Kidney glomerular epithelial cell (primary cell): ENCODE measurements around the gene F2RL2.
"Not testable (repeated sequence)": the region's sequence is repeated elsewhere in the genome, so short reads cannot be mapped to it uniquely, and the experiment has no call there.

Experiments used
- DNase-seq: peaks from one replicate; lab custom pipeline; 2025; lab: John Stamatoyannopoulos, UW

The F2RL2 gene

DNA sequence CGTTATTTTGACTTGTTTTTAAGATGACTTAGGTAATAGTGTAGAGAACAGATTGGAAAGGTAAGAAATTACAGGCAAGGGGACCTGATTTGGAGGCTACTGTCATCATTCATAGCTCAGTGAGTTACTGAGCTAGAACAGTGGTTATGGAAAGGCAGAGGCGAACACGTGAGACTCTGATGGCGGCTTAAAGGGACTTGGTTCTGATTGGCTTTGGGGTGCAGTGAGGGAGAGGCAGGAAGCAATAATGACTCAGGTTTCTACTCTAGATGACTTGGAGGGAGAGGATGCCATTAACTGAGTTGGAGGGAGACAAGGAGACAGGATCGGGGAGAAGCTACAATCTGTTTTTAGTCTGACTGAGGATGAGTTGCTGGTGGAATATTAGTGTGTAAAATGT is 3.0 kb downstream of the F2RL2 start:
- no peak for DNase-seq

DNA sequence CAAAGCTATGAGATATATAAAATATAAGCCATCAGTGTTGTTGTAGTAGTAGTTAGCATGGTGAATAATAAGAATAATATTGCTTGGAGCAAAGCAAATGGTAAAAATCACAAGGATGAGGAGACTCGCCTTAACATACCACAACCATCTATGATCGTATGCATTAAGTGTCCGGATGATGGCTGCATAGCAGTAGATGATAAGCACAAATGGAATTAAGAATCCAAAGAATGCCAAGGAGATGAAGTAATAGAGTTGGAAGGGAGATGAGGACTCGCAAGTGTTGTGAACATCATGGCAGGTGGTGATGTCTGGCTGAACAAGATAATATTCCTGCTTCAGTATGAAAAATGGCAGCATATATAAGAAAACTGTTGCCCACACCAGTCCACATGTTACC is 5.5 kb downstream of the F2RL2 start:
- peak; percentile 21 for DNase-seq

DNA sequence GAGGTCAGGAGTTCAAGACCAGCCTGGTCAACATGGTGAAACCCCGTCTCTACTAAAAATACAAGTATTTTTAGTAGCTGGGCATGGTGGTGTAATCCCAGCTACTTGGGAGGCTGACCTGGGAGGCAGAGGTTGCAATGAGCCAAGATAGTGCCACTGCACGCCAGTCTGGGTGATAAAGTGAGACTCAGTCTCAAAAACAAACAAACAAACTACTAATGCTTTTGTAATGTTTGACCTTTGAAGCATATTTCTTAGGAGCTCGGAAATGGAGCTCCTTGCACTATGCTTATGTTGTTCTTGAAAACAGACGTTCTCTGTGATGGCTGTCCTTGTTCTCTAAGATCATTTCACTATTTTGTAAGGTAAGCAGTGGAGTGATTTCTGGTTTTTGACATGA is 6.0 kb downstream of the F2RL2 start:
- DNase-seq: no peak

DNA sequence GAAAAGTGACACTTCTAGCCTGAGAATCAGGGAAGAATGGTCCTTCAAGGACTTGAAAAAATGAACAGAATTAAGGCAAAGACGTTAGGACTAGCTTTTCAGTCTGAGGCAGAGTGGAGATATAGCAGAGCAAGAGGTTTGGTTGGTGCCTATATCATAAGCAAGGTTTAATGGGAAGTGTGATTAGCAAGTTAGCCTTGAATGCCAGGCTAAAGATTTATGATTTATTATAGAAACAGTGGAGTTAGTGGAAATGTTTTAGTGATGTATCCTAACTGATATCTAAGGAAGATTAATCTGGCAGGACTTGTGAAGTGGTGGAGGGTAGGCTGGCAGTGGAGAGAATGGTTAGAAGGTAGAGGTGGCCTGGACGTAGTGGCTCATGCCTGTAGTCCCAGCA is 7.0 kb downstream of the F2RL2 start:
- DNase-seq: no peak

DNA sequence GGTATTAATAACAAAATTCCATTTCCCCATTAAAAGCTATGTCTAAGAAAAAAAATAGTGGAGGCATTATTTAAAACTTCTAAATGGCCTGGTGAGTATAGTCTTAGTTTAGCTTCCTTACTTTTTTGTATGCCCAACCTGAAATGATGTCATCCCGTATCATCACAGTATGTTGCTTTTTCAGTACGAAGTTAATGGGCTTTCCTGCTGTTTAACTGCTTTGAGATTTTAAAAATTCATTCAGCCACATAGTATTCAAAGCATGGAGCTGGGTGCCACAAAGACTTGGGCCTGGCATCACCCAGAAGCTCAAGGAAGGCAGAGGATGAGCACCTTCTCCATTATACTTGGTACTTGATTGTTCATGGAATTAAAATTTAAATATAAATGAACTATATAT is 7.4 kb downstream of the F2RL2 start:
- no peak for DNase-seq

DNA sequence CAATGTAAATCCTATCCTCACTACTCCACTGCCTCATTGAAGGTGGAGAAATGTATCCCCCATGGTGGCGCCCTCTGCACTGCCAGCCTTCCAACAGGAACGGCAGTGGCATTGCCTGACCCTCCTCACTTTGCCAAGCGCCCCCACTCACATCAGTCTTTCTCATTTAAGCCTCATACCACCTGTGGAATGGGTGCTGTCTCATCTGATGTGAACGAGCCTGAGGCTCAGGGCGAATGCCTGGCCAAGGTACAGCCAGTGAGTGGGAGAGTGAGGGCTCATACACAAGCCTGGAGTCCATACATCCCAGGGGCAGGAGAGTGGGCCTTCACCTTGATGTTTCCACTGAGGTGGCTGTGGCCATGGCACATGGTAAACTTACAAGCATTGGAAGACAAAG is 10.3 kb downstream of the F2RL2 start:
- DNase-seq: no peak

DNA sequence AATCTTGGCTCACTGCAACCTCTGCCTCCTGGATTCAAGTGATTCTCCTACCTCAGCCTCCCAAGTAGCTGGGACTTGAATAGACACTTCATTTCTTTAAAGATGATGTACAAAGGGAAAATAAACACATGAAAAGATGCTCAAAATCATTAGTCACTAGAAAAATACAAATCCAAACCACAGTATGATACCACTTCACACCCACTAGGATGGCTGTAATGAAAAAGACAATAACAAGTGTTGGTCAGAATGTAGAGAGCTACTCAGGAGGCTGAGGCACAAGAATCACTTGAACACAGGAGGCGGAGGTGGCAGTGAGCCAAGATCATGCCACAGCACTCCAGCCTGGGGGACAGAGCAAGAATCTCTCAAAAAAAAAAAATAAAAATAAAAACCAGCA is 13.0 kb downstream of the F2RL2 start:
- DNase-seq: no peak

DNA sequence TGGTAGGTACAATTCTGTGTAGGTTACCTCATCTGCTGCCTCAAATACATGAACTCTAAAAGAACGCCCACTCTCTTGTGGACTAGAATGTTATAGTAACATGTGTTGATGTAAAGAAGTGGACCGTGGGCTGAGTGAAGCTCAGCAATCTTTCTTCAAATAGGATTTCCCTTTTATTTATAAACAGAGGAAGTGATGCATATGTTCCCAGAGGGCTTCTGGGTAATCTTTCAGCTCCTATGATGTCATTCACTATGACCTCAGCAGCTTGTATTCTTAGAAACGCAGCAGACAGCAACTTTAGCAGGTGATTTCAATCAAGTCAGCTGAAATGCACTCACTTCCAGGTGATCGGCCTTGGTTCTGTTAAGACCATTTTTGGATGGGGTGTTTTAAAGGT is 14.4 kb downstream of the F2RL2 start:
- DNase-seq: no peak

DNA sequence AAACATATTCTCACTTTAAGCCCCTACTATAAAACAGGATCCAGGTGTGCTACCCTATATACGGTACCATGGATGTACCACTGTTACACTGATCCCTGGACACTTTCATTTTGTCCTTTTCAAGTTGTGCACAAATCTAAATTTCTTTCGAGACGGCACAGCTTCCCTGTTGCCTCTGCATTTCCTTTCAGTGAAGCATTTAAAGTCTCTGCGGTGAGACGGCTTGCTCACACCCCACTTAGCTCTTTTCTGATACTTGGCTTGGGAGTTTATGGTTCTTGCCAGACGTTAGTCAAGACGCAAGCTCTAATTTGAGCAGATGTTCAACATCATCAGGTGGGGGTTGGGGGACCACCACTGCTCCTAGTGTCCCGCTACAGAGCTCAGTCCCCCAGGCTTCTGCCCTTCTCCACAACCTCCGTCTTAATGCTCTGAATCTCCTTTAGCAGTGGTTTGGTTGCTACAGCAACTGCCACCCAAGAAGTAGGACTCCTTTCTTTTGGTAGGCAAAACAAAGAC is 15.8 kb downstream of the F2RL2 start:
- no peak for DNase-seq

DNA sequence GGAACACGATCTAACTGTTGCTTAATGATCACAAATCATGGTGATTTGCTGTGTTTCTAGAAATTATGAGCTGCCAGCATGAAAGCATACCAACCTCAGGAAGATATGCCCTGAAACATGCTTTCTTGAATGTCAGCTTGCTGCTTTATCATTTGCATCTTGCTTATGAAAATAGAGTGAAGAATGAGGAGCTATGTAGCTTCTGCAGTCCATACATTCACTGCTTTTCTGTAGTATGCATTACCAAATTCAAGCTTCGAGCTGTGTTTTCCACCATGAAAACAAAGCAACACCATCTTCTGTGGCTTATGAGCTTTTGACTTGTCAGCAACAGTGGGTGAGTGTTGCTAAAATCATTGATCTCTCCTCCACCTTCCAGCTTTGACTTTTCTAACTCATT is 16.5 kb downstream of the F2RL2 start:
- DNase-seq: no peak

DNA sequence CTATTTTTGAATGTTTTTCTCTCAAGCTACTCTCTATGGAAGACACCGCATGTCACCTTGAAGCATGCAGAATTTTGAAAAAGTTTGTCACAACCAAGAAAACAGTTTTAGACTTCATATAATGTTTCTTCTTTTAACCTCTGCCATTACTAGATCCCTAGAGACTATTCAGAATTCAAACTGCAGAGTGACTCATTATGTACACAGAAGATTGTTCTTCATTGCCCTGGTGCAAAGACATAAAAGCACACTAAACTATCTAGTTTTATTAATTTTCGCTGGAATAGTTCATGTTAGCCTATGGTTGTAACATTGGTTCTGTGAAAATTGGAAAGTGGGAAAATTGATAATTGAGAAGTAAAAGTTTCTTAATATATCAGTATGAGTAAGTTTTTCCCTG is 18.4 kb downstream of the F2RL2 start:
- no peak for DNase-seq

DNA sequence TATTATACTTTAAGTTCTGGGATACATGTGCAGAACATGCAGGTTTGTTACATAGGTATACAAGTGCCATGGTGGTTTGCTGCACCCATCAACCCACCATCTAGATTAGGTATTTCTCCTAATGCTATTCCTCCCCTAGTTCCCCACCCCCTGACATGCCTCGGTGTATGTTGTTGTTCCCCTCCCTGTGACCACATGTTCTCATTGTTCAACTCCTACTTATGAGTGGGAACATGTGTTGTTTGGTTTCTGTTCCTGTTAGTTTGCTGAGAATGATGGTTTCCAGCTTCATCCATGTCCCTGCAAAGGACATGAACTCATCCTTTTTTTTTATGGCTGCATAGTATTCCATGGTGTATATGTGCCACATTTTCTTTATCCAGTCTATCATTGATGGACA is 19.2 kb downstream of the F2RL2 start:
- not testable (repeated sequence) for DNase-seq

DNA sequence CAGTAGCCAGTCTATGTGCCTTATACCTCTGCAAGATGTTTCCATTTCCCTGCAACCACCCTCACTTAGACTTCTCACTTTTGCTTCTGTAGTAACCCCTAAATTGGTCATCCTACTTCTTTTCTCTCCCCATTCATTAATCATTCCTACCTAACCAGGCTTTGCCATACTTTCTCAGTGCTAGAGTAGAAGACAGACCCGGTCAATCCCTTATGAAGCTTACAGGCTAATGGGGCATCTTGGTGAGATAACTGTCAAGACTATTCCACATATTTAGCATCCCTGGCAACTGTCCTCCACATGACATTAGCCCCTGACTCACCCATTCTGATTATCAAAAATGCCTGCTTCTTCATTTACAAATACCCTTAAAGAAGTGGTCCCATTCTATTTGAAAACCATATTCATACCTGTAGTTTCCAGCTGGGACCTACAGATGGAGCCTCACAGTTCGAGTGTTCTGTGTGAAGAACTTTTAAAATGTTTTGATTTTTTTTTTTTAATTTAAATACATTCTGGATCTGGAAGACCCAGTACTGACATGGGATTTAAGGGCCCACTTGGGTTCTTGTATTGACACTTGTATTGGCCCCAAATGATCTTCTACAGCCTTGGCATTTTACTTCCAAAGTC is 21.0 kb downstream of the F2RL2 start:
- DNase-seq: no peak

DNA sequence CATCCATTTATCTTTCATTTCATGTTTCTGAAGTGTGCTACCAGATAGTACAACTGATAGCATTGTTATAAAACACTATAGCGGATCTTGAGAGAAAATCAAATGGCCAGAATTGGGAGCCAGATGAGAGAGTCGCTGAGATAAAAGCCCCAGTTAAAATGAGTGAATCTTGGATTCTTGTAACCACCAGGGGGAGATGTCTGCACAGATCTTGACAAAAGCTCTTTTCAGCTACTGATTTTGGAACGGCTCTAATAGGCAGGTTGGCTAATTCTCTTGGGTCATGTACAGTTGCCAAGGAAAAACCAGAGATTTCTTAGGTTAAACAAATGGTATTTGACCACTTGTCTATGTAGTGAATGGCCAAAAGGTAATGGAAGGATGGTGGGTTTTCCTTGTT is 21.7 kb downstream of the F2RL2 start:
- peak; percentile 42 for DNase-seq

DNA sequence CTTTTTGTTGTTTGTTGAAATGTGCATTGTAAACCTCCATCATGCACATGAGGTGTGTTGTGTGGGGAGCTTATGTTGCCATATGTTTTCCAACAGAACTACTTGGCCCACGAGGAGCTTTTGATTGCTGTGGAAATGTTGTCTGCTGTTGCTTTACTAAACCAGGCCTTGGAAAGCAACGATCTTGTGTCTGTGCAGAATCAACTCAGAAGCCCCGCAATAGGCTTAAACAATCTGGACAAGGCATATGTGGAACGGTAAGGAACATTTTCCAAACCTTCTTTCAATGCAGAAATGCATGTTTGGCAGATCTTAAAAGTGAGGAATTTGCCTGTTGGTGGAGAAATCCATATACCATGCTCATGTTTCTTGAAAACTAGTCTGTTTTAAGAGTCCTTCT is 22.5 kb downstream of the F2RL2 start:
- no peak for DNase-seq

DNA sequence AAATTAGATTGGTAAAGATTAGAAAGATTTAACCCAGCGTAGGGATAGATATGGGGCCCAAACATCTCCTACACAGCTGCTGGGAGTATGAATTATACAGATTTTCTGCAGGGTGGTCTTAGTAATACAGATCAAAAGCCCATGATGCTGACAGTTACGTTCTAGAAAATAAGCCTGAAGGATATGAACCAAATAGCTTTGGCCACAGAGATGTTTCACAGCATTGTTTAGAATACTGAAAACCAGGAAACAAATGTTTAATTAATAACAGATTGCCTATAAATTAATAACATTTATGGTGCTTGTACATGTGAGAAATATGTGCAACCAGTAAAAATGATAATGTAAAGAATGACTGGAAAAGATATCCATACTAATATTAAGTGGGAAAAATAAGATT is 24.7 kb downstream of the F2RL2 start:
- no peak for DNase-seq

DNA sequence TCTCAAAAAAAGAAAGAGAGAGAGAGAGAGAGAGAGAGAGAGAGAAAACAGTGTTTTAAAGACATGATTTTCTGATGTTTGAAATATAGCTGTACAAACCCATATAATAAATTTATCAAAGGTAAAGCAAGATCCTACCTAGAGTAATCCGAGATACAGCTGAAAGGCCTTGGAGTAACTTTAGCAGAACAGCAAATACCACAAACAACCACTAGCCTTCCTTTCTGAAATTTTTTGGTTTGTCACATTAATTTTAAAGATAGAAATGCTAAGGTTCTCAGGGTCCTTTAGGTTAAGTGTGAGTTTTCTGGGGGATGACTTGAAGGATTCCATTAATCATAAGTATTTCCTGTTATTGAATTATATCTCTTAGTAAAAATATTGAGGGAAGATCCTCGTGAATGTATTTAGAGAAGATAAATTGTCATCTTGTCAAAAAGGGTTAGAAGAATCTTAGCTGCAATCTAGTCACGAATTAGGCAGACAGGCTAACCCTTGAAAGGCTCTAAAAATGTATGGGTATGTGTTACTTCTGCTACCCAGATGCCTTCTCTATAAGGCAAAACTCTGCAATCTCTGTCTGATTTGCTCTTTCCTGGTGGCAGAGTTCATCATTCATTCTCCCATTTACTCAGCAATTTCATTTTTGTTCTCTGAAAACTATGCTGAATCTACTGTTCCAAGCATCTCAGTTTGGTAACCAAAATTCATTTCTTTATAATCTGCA is 27.3 kb downstream of the F2RL2 start:
- no peak for DNase-seq

DNA sequence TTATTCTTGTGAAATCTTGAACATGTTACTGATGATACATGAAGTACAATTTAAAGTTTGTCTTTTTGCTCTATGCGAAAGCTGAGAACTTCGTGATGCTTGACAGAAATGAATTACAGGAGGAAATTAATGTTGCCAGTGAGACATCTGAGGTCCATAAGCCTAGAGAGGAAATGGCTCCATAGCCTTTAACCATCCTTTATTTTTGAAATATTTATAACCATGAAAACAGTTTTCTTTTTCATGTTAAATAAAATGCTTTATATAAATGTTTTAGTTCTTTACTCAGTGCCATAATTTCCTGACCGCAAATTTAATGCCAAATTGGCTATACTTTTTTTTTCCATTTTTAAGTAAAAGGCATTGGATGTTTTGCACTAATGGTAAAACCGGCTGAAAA is 29.1 kb downstream of the F2RL2 start:
- DNase-seq: no peak

DNA sequence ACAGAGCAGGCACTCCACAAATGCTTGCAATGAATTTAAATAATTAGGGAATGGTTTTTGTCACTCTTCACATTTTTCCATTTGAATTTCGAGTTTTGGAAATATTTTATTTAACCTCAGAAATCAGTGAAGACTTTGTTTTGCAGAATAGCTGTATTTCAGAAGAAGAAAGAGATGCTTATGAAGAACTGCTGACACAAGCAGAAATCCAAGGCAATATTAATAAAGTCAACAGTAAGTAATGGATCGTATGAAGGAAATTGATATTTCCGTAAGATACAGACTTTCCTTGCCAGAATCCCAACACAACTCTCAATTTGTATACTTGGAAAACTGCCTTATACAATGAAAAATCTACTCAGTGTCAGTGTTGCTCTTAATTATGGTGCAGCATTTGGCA is 30.5 kb downstream of the F2RL2 start:
- no peak for DNase-seq

DNA sequence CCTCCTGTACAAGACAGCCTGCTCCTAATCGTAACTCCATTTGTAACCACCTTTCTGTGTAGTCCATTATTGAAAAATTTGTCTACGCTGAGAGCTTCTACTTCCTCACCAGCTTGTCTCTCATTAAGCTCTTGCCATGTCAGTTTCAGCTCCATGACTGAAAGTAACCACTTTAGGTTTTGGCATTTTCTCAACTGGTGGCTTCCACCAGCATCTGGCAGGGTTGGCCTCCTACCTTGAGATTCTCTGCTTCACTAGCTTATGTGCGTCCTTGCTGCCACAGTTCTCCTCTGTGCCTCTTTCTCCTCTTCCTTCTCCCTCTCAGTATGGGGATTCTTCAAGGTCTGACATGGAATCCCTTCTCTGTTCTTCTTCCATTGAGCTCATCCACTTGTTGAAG is 31.8 kb downstream of the F2RL2 start:
- no peak for DNase-seq

DNA sequence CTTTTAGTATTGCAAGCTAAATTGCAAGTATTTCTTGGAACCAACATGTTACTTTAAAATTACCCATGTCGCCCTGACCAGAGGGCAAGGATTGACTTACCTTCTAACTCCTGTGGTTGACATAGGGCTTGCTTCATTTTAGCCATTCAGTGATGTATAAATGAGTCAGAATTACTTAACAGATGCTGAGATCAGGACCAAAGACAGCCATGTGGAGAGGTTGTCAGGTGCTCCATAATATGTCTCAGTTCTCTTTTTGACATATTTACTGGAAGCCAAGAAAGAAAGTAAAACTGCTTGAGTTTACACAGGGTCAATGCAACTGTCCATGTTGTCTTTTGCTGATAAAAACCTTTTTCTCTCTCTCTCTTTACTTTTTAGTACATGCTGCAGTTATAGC is 33.2 kb downstream of the F2RL2 start:
- DNase-seq: no peak

DNA sequence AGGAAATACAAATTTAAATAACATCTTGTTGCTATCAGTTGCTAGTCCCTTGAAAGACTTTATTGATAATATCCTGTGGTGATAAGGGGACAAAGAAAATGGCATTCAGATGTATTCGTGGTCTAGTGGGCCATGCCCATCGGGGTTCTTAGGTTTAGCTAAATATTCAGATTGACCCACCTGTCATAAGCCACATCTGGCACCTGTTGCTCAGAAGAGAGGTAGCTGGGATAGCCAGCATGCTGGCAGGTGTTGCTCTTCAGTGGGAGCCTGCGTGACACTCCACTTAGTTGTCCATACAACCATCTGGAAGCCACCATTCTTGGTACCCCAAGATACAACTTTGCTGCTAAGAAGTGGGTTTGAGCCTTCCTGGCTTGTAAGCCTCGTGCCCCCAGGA is 36.7 kb downstream of the F2RL2 start:
- DNase-seq: no peak

DNA sequence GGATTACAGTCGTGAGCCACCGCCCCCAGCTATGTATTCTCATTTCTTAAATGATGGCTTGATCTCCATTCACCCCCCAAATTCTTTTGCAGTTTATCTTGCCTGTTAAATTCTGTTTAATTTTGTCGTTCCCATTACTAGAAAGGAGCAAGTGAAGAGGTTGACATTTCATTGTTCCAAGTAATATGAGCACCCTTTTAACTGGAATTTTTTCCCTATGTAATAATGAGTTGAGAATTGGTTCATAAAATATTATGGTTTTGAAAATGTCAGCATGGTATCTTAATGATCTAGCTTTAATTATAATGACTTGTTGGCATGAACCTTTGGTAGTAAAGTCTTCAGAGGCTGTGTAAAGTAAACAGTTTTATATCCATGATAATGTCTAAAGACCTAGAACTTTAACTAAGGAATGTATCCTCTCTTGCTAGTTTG is 37.4 kb downstream of the F2RL2 start:
- no peak for DNase-seq
